DND-41 (cell line): Measurements from ENCODE around the gene DUSP7.

Experiments
- CTCF ChIP-seq: IDR thresholded peaks from 2 replicates; pipeline ENCODE4 v1.5.1; 2012; ENCODE audit warnings: borderline replicate concordance, low read length, moderate library complexity, mild to moderate bottlenecking; ENCODE audit not compliant: poor library complexity, severe bottlenecking; ENCODE audit errors: extremely low read depth
- EZH2 ChIP-seq: IDR thresholded peaks from 3 replicates; pipeline ENCODE4 v1.6.1; 2012; ENCODE audit warnings: borderline replicate concordance, low read depth, mild to moderate bottlenecking, moderate library complexity, low read length, inconsistent platforms; ENCODE audit not compliant: severe bottlenecking

- TF ChIP-seq CTCF: no peak
- TF ChIP-seq EZH2: no peak
These were observed 28.7 kb upstream of the DUSP7 start for GRCh38 chr3:52084954-52085680.
